ENCODE data around the gene RNU5D-1. TPM values are rescaled to one million over a fixed set of nuclear protein-coding genes. Genes with fewer than 3 reads are reported as not detected.

Gene RNU5D-1
- total RNA-seq, 1 experiment from 2014 or later = not detected

DNA sequence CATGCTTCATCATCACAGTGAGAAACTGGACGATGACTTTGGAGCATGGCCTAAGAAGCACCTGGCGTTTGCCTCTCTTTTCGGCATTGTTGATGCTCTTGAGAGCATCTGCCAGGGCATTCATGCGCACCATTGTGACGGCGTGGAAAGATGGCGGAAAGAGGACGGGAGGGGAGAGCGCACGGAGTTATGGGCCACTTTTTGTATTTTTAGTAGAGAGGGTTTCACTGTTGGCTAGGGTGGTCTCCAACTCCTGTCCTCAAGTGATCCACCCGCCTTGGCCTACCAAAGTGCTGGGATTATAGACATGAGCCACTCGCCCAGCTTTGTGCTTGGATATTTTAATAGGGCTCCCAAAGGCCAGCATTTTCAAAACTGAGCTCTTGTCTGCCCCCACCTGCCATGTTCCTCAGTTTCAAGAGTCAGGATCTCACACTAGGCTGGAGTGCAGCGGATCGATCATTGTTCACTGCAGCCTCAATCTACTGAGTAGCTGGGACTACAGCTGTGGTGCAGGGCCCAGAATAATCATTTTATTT lies 49.7 kb upstream of the RNU5D-1 start:
- Mint-ChIP-seq H3K36me3 (peaks cover 49% of the 10 kb centered on the region), H3K27ac (peak overlapping the region; percentile 91), H3K4me3 (no peak overlapping the region), H3K9me3 (no peaks in the 10 kb centered on the region), H3K27me3 (ENCODE audit: low read depth) (peaks cover 8% of the 10 kb centered on the region), H3K4me1 (peaks cover 37% of the 10 kb centered on the region)
- ChIA-PET POLR2A (interaction anchor here (0.9 to 1.2 kb wide), 5 partner anchors 20 to 59 kb away, joined by 4 to 10 read pairs (median 4); partner anchors contain the start of gene PLK3), CTCF (interaction anchor here (0.5 to 2.1 kb wide), 9 partner anchors 9 to 576 kb away, joined by 3 to 11 read pairs (median 4); partner anchors contain the start of genes PLK3 and RNU5D-1)
- ATAC-seq (peak; percentile 9), DNase-seq (ENCODE audit: low spot score) (no peak)
- TF ChIP-seq ZNF416 (CRISPR knock-in tag; IDR thresholded peaks at IDR 0.05) (peak; percentile 77), ZNF671 (CRISPR knock-in tag; IDR thresholded peaks at IDR 0.05) (peak; percentile 73), ETV6 (CRISPR knock-in tag; IDR thresholded peaks at IDR 0.05) (no peak), NFATC4 (CRISPR knock-in tag; IDR thresholded peaks at IDR 0.05) (peak; percentile 23; the same call in 1 of the 2 replicates), HMGA2 (CRISPR knock-in tag; IDR thresholded peaks at IDR 0.05) (no peak), MXD4 (CRISPR knock-in tag; IDR thresholded peaks at IDR 0.05; ENCODE audit: borderline replicate concordance) (no peak), SOX15 (CRISPR knock-in tag; IDR thresholded peaks at IDR 0.05) (no peak), TCF7 (CRISPR knock-in tag; IDR thresholded peaks at IDR 0.05; ENCODE audit: low read depth) (no peak), ZBTB21 (CRISPR knock-in tag; IDR thresholded peaks at IDR 0.05; ENCODE audit: borderline replicate concordance) (no peak), MYBL2 (CRISPR knock-in tag; IDR thresholded peaks at IDR 0.05) (no peak), NR3C1 (CRISPR knock-in tag; conservative IDR thresholded peaks at IDR 0.05; ENCODE audit: low read depth) (no peak), ELF4 (CRISPR knock-in tag; IDR thresholded peaks at IDR 0.05; ENCODE audit: low read depth) (no peak), FOXJ3 (CRISPR knock-in tag; IDR thresholded peaks at IDR 0.05; ENCODE audit: borderline replicate concordance) (no peak), SMAD3 (CRISPR knock-in tag; IDR thresholded peaks at IDR 0.05; ENCODE audit: borderline replicate concordance) (no peak), GRHL2 (CRISPR knock-in tag; IDR thresholded peaks at IDR 0.05; ENCODE audit: insufficient replicate concordance, severe bottlenecking) (no peak), OVOL2 (CRISPR knock-in tag; IDR thresholded peaks at IDR 0.05; ENCODE audit: borderline replicate concordance) (no peak), JAZF1 (CRISPR knock-in tag; IDR thresholded peaks at IDR 0.05) (no peak), SMAD4 (CRISPR knock-in tag; IDR thresholded peaks at IDR 0.05) (no peak), SP1 (CRISPR knock-in tag; conservative IDR thresholded peaks at IDR 0.05) (peak; percentile 35; the same call in 1 of the 2 replicates), CREB1 (CRISPR knock-in tag; IDR thresholded peaks at IDR 0.05) (no peak), RORB (CRISPR knock-in tag; IDR thresholded peaks at IDR 0.05) (no peak)
- TF ChIP-seq, protein P1, sequence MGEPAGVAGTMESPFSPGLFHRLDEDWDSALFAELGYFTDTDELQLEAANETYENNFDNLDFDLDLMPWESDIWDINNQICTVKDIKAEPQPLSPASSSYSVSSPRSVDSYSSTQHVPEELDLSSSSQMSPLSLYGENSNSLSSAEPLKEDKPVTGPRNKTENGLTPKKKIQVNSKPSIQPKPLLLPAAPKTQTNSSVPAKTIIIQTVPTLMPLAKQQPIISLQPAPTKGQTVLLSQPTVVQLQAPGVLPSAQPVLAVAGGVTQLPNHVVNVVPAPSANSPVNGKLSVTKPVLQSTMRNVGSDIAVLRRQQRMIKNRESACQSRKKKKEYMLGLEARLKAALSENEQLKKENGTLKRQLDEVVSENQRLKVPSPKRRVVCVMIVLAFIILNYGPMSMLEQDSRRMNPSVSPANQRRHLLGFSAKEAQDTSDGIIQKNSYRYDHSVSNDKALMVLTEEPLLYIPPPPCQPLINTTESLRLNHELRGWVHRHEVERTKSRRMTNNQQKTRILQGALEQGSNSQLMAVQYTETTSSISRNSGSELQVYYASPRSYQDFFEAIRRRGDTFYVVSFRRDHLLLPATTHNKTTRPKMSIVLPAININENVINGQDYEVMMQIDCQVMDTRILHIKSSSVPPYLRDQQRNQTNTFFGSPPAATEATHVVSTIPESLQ (CRISPR knock-in tag; IDR thresholded peaks at IDR 0.05) = no peak
- TF ChIP-seq, protein P2, sequence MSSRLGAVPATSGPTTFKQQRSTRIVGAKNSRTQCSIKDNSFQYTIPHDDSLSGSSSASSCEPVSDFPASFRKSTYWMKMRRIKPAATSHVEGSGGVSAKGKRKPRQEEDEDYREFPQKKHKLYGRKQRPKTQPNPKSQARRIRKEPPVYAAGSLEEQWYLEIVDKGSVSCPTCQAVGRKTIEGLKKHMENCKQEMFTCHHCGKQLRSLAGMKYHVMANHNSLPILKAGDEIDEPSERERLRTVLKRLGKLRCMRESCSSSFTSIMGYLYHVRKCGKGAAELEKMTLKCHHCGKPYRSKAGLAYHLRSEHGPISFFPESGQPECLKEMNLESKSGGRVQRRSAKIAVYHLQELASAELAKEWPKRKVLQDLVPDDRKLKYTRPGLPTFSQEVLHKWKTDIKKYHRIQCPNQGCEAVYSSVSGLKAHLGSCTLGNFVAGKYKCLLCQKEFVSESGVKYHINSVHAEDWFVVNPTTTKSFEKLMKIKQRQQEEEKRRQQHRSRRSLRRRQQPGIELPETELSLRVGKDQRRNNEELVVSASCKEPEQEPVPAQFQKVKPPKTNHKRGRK (CRISPR knock-in tag; IDR thresholded peaks at IDR 0.05; ENCODE audit: borderline replicate concordance) = no peak
- TF ChIP-seq, protein P3, sequence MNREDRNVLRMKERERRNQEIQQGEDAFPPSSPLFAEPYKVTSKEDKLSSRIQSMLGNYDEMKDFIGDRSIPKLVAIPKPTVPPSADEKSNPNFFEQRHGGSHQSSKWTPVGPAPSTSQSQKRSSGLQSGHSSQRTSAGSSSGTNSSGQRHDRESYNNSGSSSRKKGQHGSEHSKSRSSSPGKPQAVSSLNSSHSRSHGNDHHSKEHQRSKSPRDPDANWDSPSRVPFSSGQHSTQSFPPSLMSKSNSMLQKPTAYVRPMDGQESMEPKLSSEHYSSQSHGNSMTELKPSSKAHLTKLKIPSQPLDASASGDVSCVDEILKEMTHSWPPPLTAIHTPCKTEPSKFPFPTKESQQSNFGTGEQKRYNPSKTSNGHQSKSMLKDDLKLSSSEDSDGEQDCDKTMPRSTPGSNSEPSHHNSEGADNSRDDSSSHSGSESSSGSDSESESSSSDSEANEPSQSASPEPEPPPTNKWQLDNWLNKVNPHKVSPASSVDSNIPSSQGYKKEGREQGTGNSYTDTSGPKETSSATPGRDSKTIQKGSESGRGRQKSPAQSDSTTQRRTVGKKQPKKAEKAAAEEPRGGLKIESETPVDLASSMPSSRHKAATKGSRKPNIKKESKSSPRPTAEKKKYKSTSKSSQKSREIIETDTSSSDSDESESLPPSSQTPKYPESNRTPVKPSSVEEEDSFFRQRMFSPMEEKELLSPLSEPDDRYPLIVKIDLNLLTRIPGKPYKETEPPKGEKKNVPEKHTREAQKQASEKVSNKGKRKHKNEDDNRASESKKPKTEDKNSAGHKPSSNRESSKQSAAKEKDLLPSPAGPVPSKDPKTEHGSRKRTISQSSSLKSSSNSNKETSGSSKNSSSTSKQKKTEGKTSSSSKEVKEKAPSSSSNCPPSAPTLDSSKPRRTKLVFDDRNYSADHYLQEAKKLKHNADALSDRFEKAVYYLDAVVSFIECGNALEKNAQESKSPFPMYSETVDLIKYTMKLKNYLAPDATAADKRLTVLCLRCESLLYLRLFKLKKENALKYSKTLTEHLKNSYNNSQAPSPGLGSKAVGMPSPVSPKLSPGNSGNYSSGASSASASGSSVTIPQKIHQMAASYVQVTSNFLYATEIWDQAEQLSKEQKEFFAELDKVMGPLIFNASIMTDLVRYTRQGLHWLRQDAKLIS (CRISPR knock-in tag; IDR thresholded peaks at IDR 0.05; ENCODE audit: borderline replicate concordance) = no peak
- TF ChIP-seq, protein P4, sequence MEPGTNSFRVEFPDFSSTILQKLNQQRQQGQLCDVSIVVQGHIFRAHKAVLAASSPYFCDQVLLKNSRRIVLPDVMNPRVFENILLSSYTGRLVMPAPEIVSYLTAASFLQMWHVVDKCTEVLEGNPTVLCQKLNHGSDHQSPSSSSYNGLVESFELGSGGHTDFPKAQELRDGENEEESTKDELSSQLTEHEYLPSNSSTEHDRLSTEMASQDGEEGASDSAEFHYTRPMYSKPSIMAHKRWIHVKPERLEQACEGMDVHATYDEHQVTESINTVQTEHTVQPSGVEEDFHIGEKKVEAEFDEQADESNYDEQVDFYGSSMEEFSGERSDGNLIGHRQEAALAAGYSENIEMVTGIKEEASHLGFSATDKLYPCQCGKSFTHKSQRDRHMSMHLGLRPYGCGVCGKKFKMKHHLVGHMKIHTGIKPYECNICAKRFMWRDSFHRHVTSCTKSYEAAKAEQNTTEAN (CRISPR knock-in tag; IDR thresholded peaks at IDR 0.05) = no peak
- TF ChIP-seq, protein P5, sequence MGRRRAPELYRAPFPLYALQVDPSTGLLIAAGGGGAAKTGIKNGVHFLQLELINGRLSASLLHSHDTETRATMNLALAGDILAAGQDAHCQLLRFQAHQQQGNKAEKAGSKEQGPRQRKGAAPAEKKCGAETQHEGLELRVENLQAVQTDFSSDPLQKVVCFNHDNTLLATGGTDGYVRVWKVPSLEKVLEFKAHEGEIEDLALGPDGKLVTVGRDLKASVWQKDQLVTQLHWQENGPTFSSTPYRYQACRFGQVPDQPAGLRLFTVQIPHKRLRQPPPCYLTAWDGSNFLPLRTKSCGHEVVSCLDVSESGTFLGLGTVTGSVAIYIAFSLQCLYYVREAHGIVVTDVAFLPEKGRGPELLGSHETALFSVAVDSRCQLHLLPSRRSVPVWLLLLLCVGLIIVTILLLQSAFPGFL (CRISPR knock-in tag; IDR thresholded peaks at IDR 0.05; ENCODE audit: borderline replicate concordance) = no peak
- TF ChIP-seq, protein P6, sequence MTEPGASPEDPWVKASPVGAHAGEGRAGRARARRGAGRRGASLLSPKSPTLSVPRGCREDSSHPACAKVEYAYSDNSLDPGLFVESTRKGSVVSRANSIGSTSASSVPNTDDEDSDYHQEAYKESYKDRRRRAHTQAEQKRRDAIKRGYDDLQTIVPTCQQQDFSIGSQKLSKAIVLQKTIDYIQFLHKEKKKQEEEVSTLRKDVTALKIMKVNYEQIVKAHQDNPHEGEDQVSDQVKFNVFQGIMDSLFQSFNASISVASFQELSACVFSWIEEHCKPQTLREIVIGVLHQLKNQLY (CRISPR knock-in tag; IDR thresholded peaks at IDR 0.05) = no peak
- TF ChIP-seq, protein P7, sequence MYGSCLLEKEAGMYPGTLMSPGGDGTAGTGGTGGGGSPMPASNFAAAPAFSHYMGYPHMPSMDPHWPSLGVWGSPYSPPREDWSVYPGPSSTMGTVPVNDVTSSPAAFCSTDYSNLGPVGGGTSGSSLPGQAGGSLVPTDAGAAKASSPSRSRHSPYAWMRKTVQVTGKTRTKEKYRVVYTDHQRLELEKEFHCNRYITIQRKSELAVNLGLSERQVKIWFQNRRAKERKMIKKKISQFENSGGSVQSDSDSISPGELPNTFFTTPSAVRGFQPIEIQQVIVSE (CRISPR knock-in tag; IDR thresholded peaks at IDR 0.05; ENCODE audit: borderline replicate concordance) = no peak
